Measurements from ENCODE around the gene UBXN7. TPM values are rescaled to one million over a fixed set of nuclear protein-coding genes. Genes with fewer than 3 reads are reported as not detected.

Gene UBXN7
- total and polyA plus RNA-seq, 2 of the 4 experiments (the other 2 are of a cell fraction) = 8.6 to 16.1 TPM

DNA sequence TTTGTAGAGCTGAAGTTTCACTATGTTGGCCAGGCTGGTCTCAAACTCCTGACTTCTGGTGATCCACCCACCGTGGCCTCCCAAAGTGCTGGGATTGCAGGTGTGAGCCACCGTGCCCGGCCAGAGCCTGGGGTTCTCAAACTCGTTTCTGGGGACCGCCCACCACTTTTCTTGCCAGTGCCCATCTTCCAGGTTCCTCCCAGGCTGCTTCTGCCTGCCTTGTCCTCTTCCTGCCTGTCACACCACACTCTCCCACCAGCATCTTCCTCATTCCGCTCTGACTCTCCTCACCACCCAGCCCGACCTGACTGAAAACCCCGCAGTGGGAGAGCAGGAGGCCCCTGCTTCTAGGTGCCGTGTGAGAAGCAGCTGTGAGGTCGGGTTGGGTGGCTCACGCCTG is 111.1 kb downstream of the UBXN7 start:
- intact Hi-C loops (cut with micrococcal nuclease) = no loop called here
- Histone ChIP-seq H3K4me2 (ENCODE audit: low read depth, low read length) (no peak overlapping the region), H3K23ac (ENCODE audit: low read depth, low read length) (no peak overlapping the region), H3K56ac (ENCODE audit: extremely low read depth, insufficient read depth, low read length) (no peak overlapping the region), H2AK9ac (replicated peaks; ENCODE audit: low read depth, low read length, poor library complexity) (no peak overlapping the region), H2BK120ac (ENCODE audit: low read depth, low read length) (no peak overlapping the region), H3K14ac (replicated peaks; ENCODE audit: low read depth, low read length) (no peak overlapping the region), H3K4me3 (ENCODE audit: insufficient read depth, low read depth, low read length) (no peak overlapping the region), H3K36me3 (ENCODE audit: control insufficient read depth, insufficient read depth, low read length) (no peaks in the 10 kb centered on the region), H3K4ac (ENCODE audit: low read depth, low read length) (no peak overlapping the region), H2BK15ac (ENCODE audit: low read depth, low read length) (no peak overlapping the region), H3K27ac (ENCODE audit: insufficient read depth, low read length) (no peak overlapping the region), H4K20me1 (ENCODE audit: insufficient read depth, low read length) (no peaks in the 10 kb centered on the region; the same call in none of the 2 replicates), H3K27me3 (ENCODE audit: control insufficient read depth, insufficient read depth, low read length) (no peaks in the 10 kb centered on the region), H3K9ac (ENCODE audit: low read depth, low read length) (no peak overlapping the region), H3K9me3 (ENCODE audit: control insufficient read depth, insufficient read depth, low read length) (no peaks in the 10 kb centered on the region), H3K79me1 (ENCODE audit: low read depth in 1 of 2, low read length in 2 of 2) (peaks cover 5 to 19% of the 10 kb centered on the region in 2 experiments), H3K4me1 (ENCODE audit: control insufficient read depth, insufficient read depth, low read length) (no peaks in the 10 kb centered on the region; the same call in 1 of the 2 replicates), H2BK20ac (ENCODE audit: low read depth, low read length) (no peak overlapping the region), H3K18ac (ENCODE audit: low read depth, low read length) (no peak overlapping the region), H4K91ac (ENCODE audit: insufficient read depth, low read depth, low read length) (no peak overlapping the region), H3K9me1 (ENCODE audit: insufficient read depth, low read length) (peaks cover 9% of the 10 kb centered on the region; the same call in 1 of the 2 replicates), H4K8ac (ENCODE audit: low read depth in 2 of 2, low read length in 2 of 2) (no peak overlapping the region), H4K5ac (ENCODE audit: low read depth, low read length) (no peak overlapping the region), H2BK5ac (ENCODE audit: low read depth, low read length, poor library complexity, severe bottlenecking) (no peak overlapping the region), H2AFZ (replicated peaks; ENCODE audit: low read length, poor library complexity) (no peak overlapping the region), H2AK5ac (ENCODE audit: low read depth, low read length) (no peak overlapping the region)
- WGBS, 2 experiments (ENCODE audit: extremely low coverage in 2 of 2, insufficient read length in 1 of 2) = 83% methylated on average over 4 of the region's 11 CpGs; no CpG with 5 or more reads in 1 of the 2 experiments
- no TSS peak for BruUV-seq (replicated peaks)
- in situ Hi-C loops (cut with MboI; ENCODE audit: low sequenced_read_pairs) = no loop called here
- dilution Hi-C loops (cut with HindIII; ENCODE audit: low sequenced_read_pairs, unreplicated experiment) = no loop called here
- no peak for DNase-seq
- ATAC-seq (ENCODE audit: low read depth) = no peak
- TF ChIP-seq CHD1 (IDR thresholded peaks at IDR 0.05; ENCODE audit: low read depth, low read length) = no peak
- no peak for TF ChIP-seq MAFK (IDR thresholded peaks at IDR 0.05; ENCODE audit: low read depth, low read length)
- TF ChIP-seq, protein P1, sequence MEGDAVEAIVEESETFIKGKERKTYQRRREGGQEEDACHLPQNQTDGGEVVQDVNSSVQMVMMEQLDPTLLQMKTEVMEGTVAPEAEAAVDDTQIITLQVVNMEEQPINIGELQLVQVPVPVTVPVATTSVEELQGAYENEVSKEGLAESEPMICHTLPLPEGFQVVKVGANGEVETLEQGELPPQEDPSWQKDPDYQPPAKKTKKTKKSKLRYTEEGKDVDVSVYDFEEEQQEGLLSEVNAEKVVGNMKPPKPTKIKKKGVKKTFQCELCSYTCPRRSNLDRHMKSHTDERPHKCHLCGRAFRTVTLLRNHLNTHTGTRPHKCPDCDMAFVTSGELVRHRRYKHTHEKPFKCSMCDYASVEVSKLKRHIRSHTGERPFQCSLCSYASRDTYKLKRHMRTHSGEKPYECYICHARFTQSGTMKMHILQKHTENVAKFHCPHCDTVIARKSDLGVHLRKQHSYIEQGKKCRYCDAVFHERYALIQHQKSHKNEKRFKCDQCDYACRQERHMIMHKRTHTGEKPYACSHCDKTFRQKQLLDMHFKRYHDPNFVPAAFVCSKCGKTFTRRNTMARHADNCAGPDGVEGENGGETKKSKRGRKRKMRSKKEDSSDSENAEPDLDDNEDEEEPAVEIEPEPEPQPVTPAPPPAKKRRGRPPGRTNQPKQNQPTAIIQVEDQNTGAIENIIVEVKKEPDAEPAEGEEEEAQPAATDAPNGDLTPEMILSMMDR (conservative IDR thresholded peaks at IDR 0.05; ENCODE audit: low read depth, low read length) = no peak
- no peak for TF ChIP-seq FOS (IDR thresholded peaks at IDR 0.05; ENCODE audit: low read depth, low read length)
- TF ChIP-seq MXI1 (IDR thresholded peaks at IDR 0.05; ENCODE audit: borderline replicate concordance, low read depth, low read length) = no peak
- no peak for TF ChIP-seq RFX5 (IDR thresholded peaks at IDR 0.05; ENCODE audit: low read depth, low read length)
- TF ChIP-seq POLR2A (IDR thresholded peaks at IDR 0.05; ENCODE audit: low read depth, low read length) = no peak
- CTCF ChIA-PET = no interaction called here
- POLR2A ChIA-PET (ENCODE audit: unreplicated experiment) = no interaction called here
